Activated naive CD4-positive, alpha-beta T cell treated with anti-CD3 and anti-CD28 coated beads, Interleukin-2, amount 10 ng/mL, durations not matched to agents 7 days and 5 days (primary cell): ENCODE results near the gene MYBPC3.

Experiments used
- CTCF ChIA-PET: fragments of 350-600 bp; sonication (Branson Sonifier 250); formaldehyde crosslinking; loops from one replicate; lab custom pipeline; 2021; ENCODE audit warnings: antibody characterized with exemption; lab: Charles Lee
- DNase-seq: peaks from one replicate; pipeline ENCODE4 v3.0.0-alpha.2; 2020
- H3K27ac Mint-ChIP-seq: one replicate; pipeline ENCODE4 v1.8.0; 2021; ENCODE audit warnings: mild to moderate bottlenecking, moderate library complexity, mixed read lengths
- H3K27me3 Mint-ChIP-seq: one replicate; pipeline ENCODE4 v1.8.0; 2021; ENCODE audit warnings: mild to moderate bottlenecking, mixed read lengths
- H3K36me3 Mint-ChIP-seq: one replicate; pipeline ENCODE4 v1.8.0; 2021; ENCODE audit warnings: mixed read lengths
- H3K4me1 Mint-ChIP-seq: one replicate; pipeline ENCODE4 v1.8.0; 2021; ENCODE audit warnings: mixed read lengths
- H3K4me3 Mint-ChIP-seq: one replicate; pipeline ENCODE4 v1.8.0; 2021; ENCODE audit warnings: mild to moderate bottlenecking, moderate library complexity, mixed read lengths
- H3K9me3 Mint-ChIP-seq: one replicate; pipeline ENCODE4 v1.8.0; 2021; ENCODE audit warnings: mixed read lengths

The MYBPC3 gene

GRCh38 chr11:47359162-47359561 lies 6.7 kb upstream of the MYBPC3 start:
- H3K9me3 Mint-ChIP-seq: no peaks in the 10 kb centered on the region
- DNase-seq: no peak
- H3K4me3 Mint-ChIP-seq: no peak overlapping the region
- CTCF ChIA-PET: interaction anchor here (0.9 to 2.2 kb wide), 2 partner anchors 15 to 181 kb away, joined by 3 to 13 read pairs; no protein-coding TSS in a partner anchor
- H3K27me3 Mint-ChIP-seq: no peaks in the 10 kb centered on the region
- H3K36me3 Mint-ChIP-seq: no peaks in the 10 kb centered on the region
- H3K27ac Mint-ChIP-seq: no peak overlapping the region
- peaks cover 12% of the 10 kb centered on the region for H3K4me1 Mint-ChIP-seq

- DNase-seq: no peak
- Mint-ChIP-seq H3K4me1 (peaks cover 12% of the 10 kb centered on the region), H3K27me3 (no peaks in the 10 kb centered on the region), H3K27ac (no peak overlapping the region), H3K36me3 (no peaks in the 10 kb centered on the region), H3K9me3 (no peaks in the 10 kb centered on the region), H3K4me3 (no peak overlapping the region)
- CTCF ChIA-PET: interaction anchor here (2.2 kb wide), 1 partner anchor 16 kb away, joined by 13 read pairs; no protein-coding TSS in a partner anchor
These were observed 6.2 kb upstream of the MYBPC3 start for GRCh38 chr11:47358731-47359051.

GRCh38 chr11:47357985-47358730 lies 5.7 kb upstream of the MYBPC3 start:
- Mint-ChIP-seq H3K27ac (no peak overlapping the region), H3K4me1 (peaks cover 12% of the 10 kb centered on the region), H3K9me3 (no peaks in the 10 kb centered on the region), H3K36me3 (no peaks in the 10 kb centered on the region), H3K27me3 (no peaks in the 10 kb centered on the region), H3K4me3 (no peak overlapping the region)
- no peak for DNase-seq
- CTCF ChIA-PET: interaction anchor here (1.1 to 2.2 kb wide), 2 partner anchors 16 to 50 kb away, joined by 3 to 13 read pairs; no protein-coding TSS in a partner anchor

GRCh38 chr11:47356998-47357329 lies 4.5 kb upstream of the MYBPC3 start:
- H3K4me1 Mint-ChIP-seq: peaks cover 12% of the 10 kb centered on the region

GRCh38 chr11:47356129-47356997 lies 3.9 kb upstream of the MYBPC3 start:
- CTCF ChIA-PET: no interaction called here
- Mint-ChIP-seq H3K4me3 (no peak overlapping the region), H3K36me3 (no peaks in the 10 kb centered on the region), H3K9me3 (no peaks in the 10 kb centered on the region), H3K27ac (no peak overlapping the region), H3K27me3 (no peaks in the 10 kb centered on the region), H3K4me1 (peaks cover 12% of the 10 kb centered on the region)
- DNase-seq: no peak

More at GRCh38 chr11:47356998-47357329, 4.5 kb upstream of the MYBPC3 start:
- Mint-ChIP-seq H3K36me3 (no peaks in the 10 kb centered on the region), H3K27me3 (no peaks in the 10 kb centered on the region), H3K27ac (no peak overlapping the region), H3K4me3 (no peak overlapping the region), H3K9me3 (no peaks in the 10 kb centered on the region)
- DNase-seq: no peak
- CTCF ChIA-PET: interaction anchor here (1.1 kb wide), 1 partner anchor 51 kb away, joined by 3 read pairs; no protein-coding TSS in a partner anchor

- H3K27ac Mint-ChIP-seq: no peak overlapping the region
- H3K4me1 Mint-ChIP-seq: peaks cover 10% of the 10 kb centered on the region
- no peaks in the 10 kb centered on the region for H3K9me3 Mint-ChIP-seq
- H3K36me3 Mint-ChIP-seq: no peaks in the 10 kb centered on the region
- no peak overlapping the region for H3K4me3 Mint-ChIP-seq
- CTCF ChIA-PET: interaction anchor here (1.0 kb wide), 1 partner anchor 177 kb away, joined by 3 read pairs; no protein-coding TSS in a partner anchor
- H3K27me3 Mint-ChIP-seq: no peaks in the 10 kb centered on the region
- DNase-seq: peak; percentile 42
These were observed 3.0 kb upstream of the MYBPC3 start for GRCh38 chr11:47355283-47356128.

GRCh38 chr11:47354913-47355282 lies 2.4 kb upstream of the MYBPC3 start:
- CTCF ChIA-PET: interaction anchor here (1.0 kb wide), 1 partner anchor 177 kb away, joined by 3 read pairs; no protein-coding TSS in a partner anchor
- no peak for DNase-seq
- H3K27me3 Mint-ChIP-seq: no peaks in the 10 kb centered on the region

GRCh38 chr11:47353978-47354774 lies 1.7 kb upstream of the MYBPC3 start:
- DNase-seq: no peak
- Mint-ChIP-seq H3K27me3 (peaks cover 3% of the 10 kb centered on the region), H3K9me3 (no peaks in the 10 kb centered on the region), H3K4me1 (peaks cover 1% of the 10 kb centered on the region), H3K27ac (no peak overlapping the region), H3K36me3 (no peaks in the 10 kb centered on the region), H3K4me3 (no peak overlapping the region)
- CTCF ChIA-PET: interaction anchor here (1.3 kb wide), 1 partner anchor 121 kb away, joined by 3 read pairs; no protein-coding TSS in a partner anchor

More at GRCh38 chr11:47354913-47355282, 2.4 kb upstream of the MYBPC3 start:
- H3K27ac Mint-ChIP-seq: no peak overlapping the region
- peaks cover 8% of the 10 kb centered on the region for H3K4me1 Mint-ChIP-seq
- no peaks in the 10 kb centered on the region for H3K36me3 Mint-ChIP-seq
- H3K4me3 Mint-ChIP-seq: no peak overlapping the region
- H3K9me3 Mint-ChIP-seq: no peaks in the 10 kb centered on the region

- no peak overlapping the region for H3K4me3 Mint-ChIP-seq
- H3K36me3 Mint-ChIP-seq: no peaks in the 10 kb centered on the region
- CTCF ChIA-PET: no interaction called here
- H3K4me1 Mint-ChIP-seq: no peaks in the 10 kb centered on the region
- DNase-seq: no peak
- H3K27me3 Mint-ChIP-seq: peaks cover 3% of the 10 kb centered on the region
- no peak overlapping the region for H3K27ac Mint-ChIP-seq
- no peaks in the 10 kb centered on the region for H3K9me3 Mint-ChIP-seq
These were observed 1.1 kb downstream of the MYBPC3 start for GRCh38 chr11:47351156-47352126.

- H3K27ac Mint-ChIP-seq: no peak overlapping the region
- no peak overlapping the region for H3K4me3 Mint-ChIP-seq
- CTCF ChIA-PET: no interaction called here
- no peak for DNase-seq
- H3K27me3 Mint-ChIP-seq: peaks cover 3% of the 10 kb centered on the region
- H3K36me3 Mint-ChIP-seq: no peaks in the 10 kb centered on the region
- H3K4me1 Mint-ChIP-seq: no peaks in the 10 kb centered on the region
- no peaks in the 10 kb centered on the region for H3K9me3 Mint-ChIP-seq
These were observed 2.2 kb downstream of the MYBPC3 start for GRCh38 chr11:47350315-47350714.

GRCh38 chr11:47349521-47350095 lies 2.9 kb downstream of the MYBPC3 start:
- peaks cover 3% of the 10 kb centered on the region for H3K27me3 Mint-ChIP-seq
- no peak overlapping the region for H3K4me3 Mint-ChIP-seq
- DNase-seq: no peak
- H3K36me3 Mint-ChIP-seq: no peaks in the 10 kb centered on the region
- H3K27ac Mint-ChIP-seq: no peak overlapping the region
- CTCF ChIA-PET: no interaction called here
- no peaks in the 10 kb centered on the region for H3K4me1 Mint-ChIP-seq
- H3K9me3 Mint-ChIP-seq: no peaks in the 10 kb centered on the region

- H3K4me1 Mint-ChIP-seq: no peaks in the 10 kb centered on the region
- no peaks in the 10 kb centered on the region for H3K9me3 Mint-ChIP-seq
- CTCF ChIA-PET: interaction anchor here (0.6 kb wide), 1 partner anchor 507 kb away, joined by 4 read pairs; no protein-coding TSS in a partner anchor
- no peak overlapping the region for H3K4me3 Mint-ChIP-seq
- peak; percentile 48 for DNase-seq
- H3K27ac Mint-ChIP-seq: no peak overlapping the region
- H3K27me3 Mint-ChIP-seq: peaks cover 3% of the 10 kb centered on the region
- no peaks in the 10 kb centered on the region for H3K36me3 Mint-ChIP-seq
These were observed 3.6 kb downstream of the MYBPC3 start for GRCh38 chr11:47348859-47349258.
